ENCODE measurements around the gene WDR1.
A peak's percentile ranks its signal among the peaks of the same experiment; 100 is the strongest.

WDR1 gene

GRCh38 chr4:10096201-10096977 lies 20.2 kb downstream of the WDR1 start:
- TF ChIP-seq, protein P1, sequence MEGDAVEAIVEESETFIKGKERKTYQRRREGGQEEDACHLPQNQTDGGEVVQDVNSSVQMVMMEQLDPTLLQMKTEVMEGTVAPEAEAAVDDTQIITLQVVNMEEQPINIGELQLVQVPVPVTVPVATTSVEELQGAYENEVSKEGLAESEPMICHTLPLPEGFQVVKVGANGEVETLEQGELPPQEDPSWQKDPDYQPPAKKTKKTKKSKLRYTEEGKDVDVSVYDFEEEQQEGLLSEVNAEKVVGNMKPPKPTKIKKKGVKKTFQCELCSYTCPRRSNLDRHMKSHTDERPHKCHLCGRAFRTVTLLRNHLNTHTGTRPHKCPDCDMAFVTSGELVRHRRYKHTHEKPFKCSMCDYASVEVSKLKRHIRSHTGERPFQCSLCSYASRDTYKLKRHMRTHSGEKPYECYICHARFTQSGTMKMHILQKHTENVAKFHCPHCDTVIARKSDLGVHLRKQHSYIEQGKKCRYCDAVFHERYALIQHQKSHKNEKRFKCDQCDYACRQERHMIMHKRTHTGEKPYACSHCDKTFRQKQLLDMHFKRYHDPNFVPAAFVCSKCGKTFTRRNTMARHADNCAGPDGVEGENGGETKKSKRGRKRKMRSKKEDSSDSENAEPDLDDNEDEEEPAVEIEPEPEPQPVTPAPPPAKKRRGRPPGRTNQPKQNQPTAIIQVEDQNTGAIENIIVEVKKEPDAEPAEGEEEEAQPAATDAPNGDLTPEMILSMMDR (IDR thresholded peaks at IDR 0.05; ENCODE audit: extremely low read depth, missing control alignments): no peak
- DNase-seq (ENCODE audit: low spot score): peak; percentile 85

- TF ChIP-seq, protein P1 (IDR thresholded peaks at IDR 0.05; ENCODE audit: extremely low read depth, missing control alignments): no peak
- peak; percentile 49 for DNase-seq (ENCODE audit: low spot score)
These were observed 21.2 kb downstream of the WDR1 start for GRCh38 chr4:10095296-10095991.

DNA sequence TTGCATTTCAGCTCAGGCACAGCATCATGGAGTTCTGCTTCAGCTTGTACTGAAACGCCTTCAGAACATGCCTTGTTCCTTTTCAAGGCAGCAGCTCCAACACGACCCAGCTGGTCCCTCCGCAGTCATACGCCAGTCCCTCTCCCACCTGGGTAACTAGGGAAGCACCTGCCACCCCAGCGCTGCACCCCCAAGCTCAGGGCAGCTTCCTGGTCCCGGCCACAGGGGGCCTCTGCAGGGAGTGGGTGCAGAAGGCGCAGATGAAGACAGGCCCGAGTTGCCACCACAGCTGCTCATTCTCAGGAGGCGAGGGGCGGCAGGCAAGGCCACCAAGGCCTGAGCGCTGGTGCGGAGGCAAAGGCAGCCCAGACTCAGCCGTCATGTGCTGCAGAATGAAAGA lies 21.8 kb downstream of the WDR1 start:
- DNase-seq (ENCODE audit: low spot score): no peak
- TF ChIP-seq, protein P1 (IDR thresholded peaks at IDR 0.05; ENCODE audit: extremely low read depth, missing control alignments): no peak

- TF ChIP-seq, protein P1 (IDR thresholded peaks at IDR 0.05; ENCODE audit: extremely low read depth, missing control alignments): no peak
- no peak for DNase-seq (ENCODE audit: low spot score)
These were observed 22.6 kb downstream of the WDR1 start for GRCh38 chr4:10093801-10094552.

DNA sequence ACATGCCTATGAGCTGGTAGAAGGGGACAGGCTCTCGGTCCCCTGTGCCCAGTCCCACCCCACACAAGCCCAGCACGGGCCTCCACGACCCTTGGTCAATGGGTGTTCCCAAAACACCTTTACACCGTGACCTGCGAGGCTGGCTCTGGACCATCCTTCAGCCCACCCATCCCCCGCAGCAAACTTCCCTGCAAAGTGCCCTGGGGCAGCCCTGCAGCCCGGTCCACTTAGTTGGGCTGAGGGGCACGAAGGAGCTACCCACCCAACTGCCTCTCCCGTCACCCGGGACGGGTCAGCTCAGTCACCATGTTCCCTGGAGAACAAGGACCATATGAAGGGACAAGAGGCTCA lies 23.4 kb downstream of the WDR1 start:
- TF ChIP-seq, protein P1 (IDR thresholded peaks at IDR 0.05; ENCODE audit: extremely low read depth, missing control alignments): no peak
- DNase-seq (ENCODE audit: low spot score): no peak

DNA sequence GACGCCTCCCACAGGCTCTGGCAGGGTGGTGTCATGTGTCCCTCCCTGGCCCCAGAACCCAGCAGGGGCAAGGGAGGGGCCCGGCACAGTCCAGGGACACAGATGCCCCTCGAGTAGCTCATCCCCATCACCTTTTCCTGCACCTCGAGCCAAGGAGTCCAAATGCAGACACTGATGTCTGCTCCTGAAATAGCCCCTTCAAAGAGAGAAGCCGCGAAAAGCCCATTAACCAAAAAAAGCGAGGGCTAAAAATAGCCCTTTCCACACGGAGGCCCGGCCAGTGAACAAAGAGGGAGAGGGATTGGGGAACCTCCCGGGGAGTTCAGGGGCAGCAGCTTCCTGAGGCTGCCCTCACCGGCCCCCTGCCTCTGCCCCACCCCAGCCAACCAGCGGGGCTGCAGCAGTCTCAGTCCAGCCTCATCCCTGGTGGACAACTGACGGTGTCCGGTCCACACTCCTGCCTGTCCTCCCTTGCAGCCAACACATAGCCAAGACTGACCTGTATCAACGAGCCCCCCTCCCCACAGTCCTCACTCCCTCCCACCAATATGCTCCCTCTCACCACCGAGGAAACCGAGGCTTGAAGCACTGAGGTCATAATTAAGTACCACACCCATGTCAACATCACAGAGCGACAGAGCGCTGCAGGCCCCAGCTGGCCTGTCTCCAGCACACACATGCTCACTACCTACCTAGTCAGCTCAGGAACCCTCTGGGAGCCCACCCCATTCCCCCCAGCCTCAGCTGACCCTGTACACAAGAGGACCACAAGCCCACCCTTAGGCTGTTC lies 23.9 kb downstream of the WDR1 start:
- no peak for DNase-seq (ENCODE audit: low spot score)
- TF ChIP-seq, protein P1 (IDR thresholded peaks at IDR 0.05; ENCODE audit: extremely low read depth, missing control alignments): no peak
